Measurements from ENCODE around the gene PSMD12.

PSMD12 gene

GRCh38 chr17:67385122-67385988 is 19.0 kb upstream of the PSMD12 start:
- no peak for DNase-seq

DNA sequence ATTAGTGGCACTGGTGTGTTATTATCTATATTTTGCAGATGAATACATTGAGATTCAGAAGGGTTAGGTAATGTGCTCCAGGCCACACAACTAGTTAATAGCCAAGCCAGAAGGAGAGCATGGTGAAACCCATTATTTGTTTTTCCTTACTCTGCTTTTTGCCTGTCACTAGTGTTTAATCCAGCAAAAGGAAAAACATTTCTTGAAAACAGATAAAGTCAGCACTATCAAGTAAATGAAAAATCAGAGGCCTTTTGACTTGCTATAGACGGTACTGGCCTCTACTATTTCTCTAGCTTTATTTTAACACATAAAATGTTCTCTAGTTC is 15.5 kb upstream of the PSMD12 start:
- no peak for DNase-seq

GRCh38 chr17:67379251-67379630 is 12.9 kb upstream of the PSMD12 start:
- DNase-seq = no peak

DNA sequence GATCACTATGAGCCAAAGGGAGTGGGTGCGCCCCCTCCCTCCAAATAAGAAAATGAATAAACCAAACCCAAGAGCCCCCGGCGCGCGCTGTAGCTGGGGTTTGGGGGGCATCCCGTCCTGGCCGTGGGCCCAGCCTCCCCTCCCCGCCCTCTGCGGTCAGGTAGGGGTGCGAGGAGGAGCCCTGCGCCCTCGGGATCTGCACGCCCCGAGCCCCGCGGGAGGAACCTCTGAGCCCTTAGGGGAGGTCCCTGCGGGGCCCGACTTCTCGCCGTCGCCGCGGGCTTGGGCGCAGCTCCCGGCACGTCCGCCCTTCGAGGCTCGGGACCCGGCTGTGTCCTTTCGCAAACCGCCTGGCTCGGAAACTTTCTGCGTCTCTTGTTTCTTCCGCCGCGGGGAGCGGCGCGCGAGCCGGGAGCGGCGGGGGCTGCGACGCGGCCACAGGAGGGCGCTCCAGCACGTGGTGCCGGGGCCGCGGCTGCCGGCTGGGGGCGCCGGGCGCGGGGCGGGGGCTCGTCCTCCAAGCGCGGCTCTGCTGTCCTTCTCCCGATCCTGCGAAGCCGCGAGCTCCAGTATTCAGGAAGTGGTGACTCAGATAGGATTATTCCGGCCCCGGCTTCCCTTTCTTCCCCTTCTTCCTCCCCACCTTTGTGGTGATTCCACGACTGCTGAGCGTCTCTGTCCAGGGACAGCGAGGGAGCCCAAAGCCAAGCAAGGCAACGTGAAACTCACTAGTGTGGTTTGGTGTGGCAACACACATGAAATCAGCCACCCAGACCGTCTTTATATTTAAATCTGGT is 12.3 kb upstream of the PSMD12 start:
- peak; percentile 72 to 77 for DNase-seq

DNA sequence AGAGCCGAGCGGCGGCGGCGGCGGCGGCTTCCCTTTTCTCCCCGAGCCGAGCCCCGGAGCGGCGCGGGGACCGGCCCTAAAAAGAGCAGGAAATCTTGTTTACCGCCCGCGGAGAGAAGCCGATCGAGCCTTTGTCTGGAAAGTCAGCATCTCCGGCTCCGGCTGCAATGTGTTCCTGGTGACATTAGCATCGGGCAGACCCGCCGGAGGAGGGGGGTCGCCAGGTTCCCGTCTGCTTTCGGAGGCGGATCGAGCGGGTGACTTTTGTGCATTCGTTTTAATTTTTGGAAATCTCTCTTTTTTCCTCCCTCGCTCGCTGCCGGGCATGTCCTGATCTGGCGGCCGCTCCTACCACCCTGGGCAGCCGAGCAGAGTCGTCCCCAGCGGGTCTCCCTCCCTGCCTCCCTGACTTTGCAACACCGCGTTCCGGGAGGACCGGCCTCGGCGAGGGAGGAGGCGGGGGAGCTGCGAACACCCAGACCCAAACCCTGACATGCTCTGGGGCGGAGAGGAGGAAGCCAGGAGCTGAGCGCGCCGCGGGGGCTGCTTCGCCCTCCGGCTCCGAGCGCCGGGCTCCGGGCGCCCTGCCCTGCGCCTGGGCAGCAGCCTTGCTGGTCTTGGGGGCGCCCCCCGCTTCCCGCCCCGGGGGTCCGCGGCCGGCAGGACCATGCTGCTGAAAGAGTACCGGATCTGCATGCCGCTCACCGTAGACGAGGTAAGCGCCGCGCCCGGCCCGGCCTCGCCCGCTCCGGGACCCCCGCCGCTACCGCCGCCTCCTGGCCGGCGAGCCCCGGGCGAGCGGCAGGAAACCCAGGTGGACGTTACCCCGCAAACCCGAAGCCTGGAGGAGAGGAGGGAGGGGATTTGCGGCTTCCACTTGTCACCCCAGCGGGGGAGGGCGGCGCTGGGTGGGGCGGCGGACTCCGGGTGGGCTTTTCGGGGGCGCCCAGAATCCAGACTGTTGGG is 11.4 kb upstream of the PSMD12 start:
- peak; percentile 52 to 55 for DNase-seq

- DNase-seq = peak; percentile 78 to 84
Observed at GRCh38 chr17:67376737-67377487, 10.5 kb upstream of the PSMD12 start, which contains the start of gene PITPNC1. Gene PITPNC1 (plus strand): TSS chr17:67377281.

DNA sequence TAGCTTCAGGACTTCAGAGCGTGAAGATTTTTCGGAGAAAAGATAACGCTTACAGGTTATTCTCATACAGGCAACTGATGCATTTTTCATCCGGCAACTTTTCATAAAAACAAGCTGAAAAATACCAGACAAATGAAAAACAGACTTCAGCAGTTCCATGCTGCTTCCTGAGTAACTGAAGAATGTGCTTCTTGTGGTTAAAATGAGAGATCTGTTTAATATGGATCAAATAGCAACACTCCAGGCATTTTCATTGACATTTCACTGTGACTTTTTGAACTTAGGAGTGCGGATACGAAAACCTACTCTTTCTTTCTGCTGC is 10.0 kb upstream of the PSMD12 start:
- no peak for DNase-seq

DNA sequence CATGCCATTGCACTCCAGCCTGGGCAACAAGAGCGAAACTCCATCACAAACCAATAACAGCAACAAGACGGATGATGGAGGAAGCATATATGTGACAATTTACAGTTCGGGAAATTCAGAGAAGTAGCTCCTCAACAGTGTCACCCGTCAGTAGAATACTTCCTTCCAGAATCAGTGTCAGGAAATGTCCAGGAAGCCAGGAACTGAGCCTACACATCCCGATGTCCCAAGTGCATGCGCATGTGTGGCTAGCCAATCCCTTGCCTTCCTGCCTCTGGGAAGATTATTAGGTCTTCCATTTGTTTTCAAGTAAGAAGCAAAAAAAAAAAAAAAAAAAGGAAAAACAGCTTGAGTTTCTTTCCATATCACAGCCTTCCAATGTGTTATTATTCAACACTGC is 9.3 kb upstream of the PSMD12 start:
- no peak for DNase-seq

- DNase-seq = no peak
Observed at GRCh38 chr17:67375054-67375427, 8.7 kb upstream of the PSMD12 start.

DNA sequence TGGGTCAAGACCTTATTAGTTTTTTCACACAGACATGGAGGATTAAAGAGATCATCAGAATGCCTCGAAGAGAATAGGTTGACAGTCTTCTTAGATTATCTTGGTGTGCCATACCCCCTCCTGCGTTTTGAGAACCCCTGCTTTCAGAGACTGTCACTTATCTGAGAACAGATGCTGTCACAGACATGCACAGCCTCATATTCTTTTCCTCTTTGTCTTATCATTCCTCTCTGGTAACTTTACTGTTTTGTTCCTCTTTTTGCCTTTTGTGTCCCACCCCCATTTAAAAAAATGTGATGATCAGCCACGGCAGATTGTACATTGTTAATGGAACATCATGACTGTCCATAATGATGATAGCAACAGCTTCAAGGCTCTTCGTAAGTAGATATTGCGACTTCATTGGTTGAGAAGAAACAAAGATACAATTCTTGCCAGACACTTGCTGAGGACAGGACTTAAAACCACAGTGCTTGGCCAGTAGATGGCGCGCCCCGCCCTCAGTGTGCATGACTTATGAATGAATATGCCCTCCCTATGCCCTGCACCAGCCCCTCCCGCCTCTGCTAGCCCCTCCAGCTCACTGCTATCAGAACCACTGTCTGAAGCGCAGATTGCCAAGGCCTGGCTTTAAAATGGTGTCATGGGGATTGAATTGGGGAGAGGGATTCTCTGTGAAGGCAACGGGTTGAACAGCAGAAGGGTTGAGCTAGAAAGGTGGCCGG is 8.1 kb upstream of the PSMD12 start:
- peak; percentile 87 to 90 for DNase-seq

GRCh38 chr17:67372751-67373150 is 6.4 kb upstream of the PSMD12 start:
- no peak for DNase-seq

DNA sequence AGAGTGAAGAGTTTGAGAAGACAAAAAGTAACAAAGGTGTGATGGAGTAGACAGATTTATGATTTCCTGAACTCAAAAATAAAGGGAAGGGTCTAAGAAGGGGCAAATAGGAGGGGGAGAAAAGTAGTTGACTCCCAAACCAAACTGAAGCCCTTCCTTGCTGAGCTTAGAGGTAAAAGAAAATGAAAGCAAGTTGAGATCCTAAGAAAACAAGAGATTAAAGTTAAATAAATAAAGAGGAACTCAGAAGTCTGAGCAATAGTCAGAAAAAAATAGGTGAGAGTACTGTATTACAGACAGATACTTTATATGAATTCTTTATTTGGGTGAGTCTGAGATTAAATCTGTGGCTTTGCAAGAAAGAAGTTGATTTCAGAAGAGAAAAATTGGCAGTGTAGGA is 3.3 kb upstream of the PSMD12 start:
- DNase-seq = no peak

DNA sequence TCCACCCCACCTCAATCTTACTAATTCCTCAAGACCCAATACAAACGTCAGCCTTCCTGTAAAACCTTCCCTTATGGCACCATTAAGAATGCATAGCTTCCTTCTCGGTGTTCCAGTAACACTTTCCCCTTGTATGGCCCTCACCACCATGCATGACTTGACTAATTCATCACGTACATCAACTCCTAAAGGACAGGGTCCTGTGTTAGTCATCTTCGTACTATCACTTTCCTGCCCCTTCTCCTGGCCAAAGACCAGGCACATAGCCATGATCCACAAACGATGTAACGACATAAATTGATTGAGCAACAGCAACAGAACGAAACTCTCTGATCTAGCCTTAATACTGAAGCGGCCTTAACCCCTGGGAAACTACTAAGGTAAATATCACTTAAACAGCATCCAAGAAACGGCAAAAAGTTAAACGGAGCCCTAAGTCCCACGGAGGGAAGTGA is 612 bp downstream of the PSMD12 start:
- DNase-seq = no peak

GRCh38 chr17:67364847-67365737 is 1.3 kb downstream of the PSMD12 start:
- DNase-seq = no peak

GRCh38 chr17:67362173-67362572 is 4.2 kb downstream of the PSMD12 start:
- no peak for DNase-seq

DNA sequence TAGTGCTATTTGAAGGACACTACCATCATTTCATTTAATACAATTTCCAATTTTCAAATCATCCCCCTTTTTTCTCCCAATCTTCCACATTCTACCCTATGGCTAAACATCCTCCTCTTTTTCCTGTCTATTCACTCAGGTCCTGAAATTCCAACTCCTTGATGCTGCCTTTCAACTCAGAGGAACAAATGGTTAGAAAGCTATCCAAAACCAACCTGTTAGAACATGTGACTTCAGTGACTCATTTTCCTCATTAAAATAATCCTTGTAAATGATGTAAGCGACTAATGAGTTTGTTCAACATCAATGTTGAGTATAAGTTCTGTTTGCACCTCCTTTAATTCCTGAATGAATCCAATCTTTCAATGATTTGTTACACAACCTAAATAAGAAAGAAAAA is 5.5 kb downstream of the PSMD12 start:
- DNase-seq = no peak

GRCh38 chr17:67359960-67360791 is 6.2 kb downstream of the PSMD12 start:
- DNase-seq = peak; percentile 34 to 52

DNA sequence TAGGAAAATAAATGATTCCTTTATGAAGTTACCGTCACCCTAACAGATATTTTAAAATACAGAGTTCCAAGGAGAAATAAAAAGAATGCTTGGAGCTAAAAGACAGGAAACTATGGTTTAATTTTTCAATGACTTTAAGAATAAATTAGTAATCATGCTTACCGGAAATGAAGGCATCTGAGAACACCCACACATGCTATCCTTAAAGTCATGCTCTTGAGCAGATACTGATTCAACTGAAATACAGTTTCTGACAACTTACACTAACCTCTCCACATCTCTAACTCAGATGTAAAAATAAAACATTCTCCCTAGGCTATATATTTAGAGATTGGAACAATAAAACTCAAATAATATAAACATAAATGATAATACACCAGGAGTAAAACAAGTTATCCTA is 7.8 kb downstream of the PSMD12 start:
- no peak for DNase-seq

DNA sequence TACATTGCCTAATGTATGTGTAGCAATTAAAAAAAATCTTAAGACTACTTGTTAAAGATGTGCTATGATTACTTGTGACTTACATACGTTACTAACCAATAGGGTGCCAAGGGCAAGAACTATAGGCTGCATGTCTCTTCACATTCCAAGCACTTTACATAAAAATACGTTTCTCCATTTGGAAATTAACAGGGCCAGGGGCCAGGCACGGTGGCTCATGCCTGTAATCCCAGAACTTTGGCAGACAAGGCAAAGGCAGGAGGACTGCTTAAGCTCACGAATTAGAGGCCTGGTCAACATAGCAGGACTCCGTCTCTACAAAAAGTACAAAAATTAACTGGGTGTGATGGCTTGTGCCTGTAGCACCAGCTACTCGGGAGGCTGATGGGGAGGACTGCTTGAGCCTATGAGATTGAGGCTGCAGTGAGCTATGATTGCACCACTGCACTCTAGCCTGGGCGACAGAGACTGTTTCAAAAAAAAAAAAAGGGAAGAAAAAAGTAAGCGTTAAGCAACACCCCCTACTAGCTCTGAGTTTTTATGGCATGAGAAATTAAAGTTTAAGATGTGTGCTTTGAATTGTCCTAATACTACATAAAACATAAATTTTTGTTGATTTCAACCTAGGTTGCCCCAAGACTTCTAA is 12.3 kb downstream of the PSMD12 start:
- DNase-seq = no peak

Data from activated CD4-positive, alpha-beta T cell treated with anti-CD3 and anti-CD28 coated beads for 4 hours (primary cell).